ENCODE measurements around the gene DHX34. TPM values are rescaled to one million over a fixed set of nuclear protein-coding genes. Genes with fewer than 3 reads are reported as not detected.
A peak's percentile ranks its signal among the peaks of the same experiment; 100 is the strongest.

DHX34 gene
- total and polyA plus RNA-seq, 9 of the 15 experiments (the other 6 are each of a cell fraction or from before 2014, with no cell fraction given) = 0.36 to 42.0 (median 15.0) TPM

GRCh38 chr19:47305309-47305751 is 43.8 kb upstream of the DHX34 start (continued):
- no peak for TF ChIP-seq TSHZ1 (CRISPR knock-in tag; IDR thresholded peaks at IDR 0.05)
- 0 out of 2 replicates have a peak, but pooled peaks have one; percentile 15 for TF ChIP-seq JUN (IDR thresholded peaks at IDR 0.05; ENCODE audit: borderline replicate concordance, low read depth, low read length)
- TF ChIP-seq JUN (CRISPR knock-in tag; IDR thresholded peaks at IDR 0.05; ENCODE audit: borderline replicate concordance) = no peak
- TF ChIP-seq FOXJ3 (CRISPR knock-in tag; IDR thresholded peaks at IDR 0.05) = no peak
- TF ChIP-seq JUND (IDR thresholded peaks at IDR 0.05; ENCODE audit: borderline replicate concordance, low read depth, low read length) = peak; percentile 43; the same call in 1 of the 2 replicates
- peak; percentile 55; the same call in 1 of the 3 replicates for TF ChIP-seq JUND (tag; IDR thresholded peaks at IDR 0.05; ENCODE audit: borderline replicate concordance, low read depth, low read length)
- peak; percentile 35; the same call in 1 of the 2 replicates for TF ChIP-seq SOX6 (IDR thresholded peaks at IDR 0.05)
- 0 out of 4 replicates have a peak, but pooled peaks of 1 of the 2 experiments have one; percentile 46 for TF ChIP-seq ARNT (IDR thresholded peaks at IDR 0.05)
- peak; percentile 58 for TF ChIP-seq CREM (IDR thresholded peaks at IDR 0.05; ENCODE audit: low read depth)
- TF ChIP-seq, protein P1, sequence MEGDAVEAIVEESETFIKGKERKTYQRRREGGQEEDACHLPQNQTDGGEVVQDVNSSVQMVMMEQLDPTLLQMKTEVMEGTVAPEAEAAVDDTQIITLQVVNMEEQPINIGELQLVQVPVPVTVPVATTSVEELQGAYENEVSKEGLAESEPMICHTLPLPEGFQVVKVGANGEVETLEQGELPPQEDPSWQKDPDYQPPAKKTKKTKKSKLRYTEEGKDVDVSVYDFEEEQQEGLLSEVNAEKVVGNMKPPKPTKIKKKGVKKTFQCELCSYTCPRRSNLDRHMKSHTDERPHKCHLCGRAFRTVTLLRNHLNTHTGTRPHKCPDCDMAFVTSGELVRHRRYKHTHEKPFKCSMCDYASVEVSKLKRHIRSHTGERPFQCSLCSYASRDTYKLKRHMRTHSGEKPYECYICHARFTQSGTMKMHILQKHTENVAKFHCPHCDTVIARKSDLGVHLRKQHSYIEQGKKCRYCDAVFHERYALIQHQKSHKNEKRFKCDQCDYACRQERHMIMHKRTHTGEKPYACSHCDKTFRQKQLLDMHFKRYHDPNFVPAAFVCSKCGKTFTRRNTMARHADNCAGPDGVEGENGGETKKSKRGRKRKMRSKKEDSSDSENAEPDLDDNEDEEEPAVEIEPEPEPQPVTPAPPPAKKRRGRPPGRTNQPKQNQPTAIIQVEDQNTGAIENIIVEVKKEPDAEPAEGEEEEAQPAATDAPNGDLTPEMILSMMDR (IDR thresholded peaks at IDR 0.05 in 2 of 3, conservative IDR thresholded peaks at IDR 0.05 in 1 of 3; ENCODE audit: insufficient read depth in 2 of 3, low read depth in 1 of 3, low read length in 3 of 3) = peak; percentile 84 to 97 (median 89)
- 0 out of 2 replicates have a peak, but pooled peaks have one; percentile 35 for TF ChIP-seq ATF7 (IDR thresholded peaks at IDR 0.05)
- TF ChIP-seq RNF2 (IDR thresholded peaks at IDR 0.05) = no peak
- TF ChIP-seq ZNF253 (CRISPR knock-in tag; conservative IDR thresholded peaks at IDR 0.05) = no peak
- TF ChIP-seq MNT (conservative IDR thresholded peaks at IDR 0.05) = peak; percentile 53 to 66
- no peak for TF ChIP-seq RBM14 (IDR thresholded peaks at IDR 0.05; ENCODE audit: borderline replicate concordance, insufficient read depth, low read depth, low read length)
- TF ChIP-seq LEF1 (IDR thresholded peaks at IDR 0.05) = no peak
- TF ChIP-seq ZNF140 (CRISPR knock-in tag; IDR thresholded peaks at IDR 0.05) = no peak
- no peak for TF ChIP-seq FOXK1 (CRISPR knock-in tag; IDR thresholded peaks at IDR 0.05; ENCODE audit: borderline replicate concordance)
- TF ChIP-seq THAP12 (CRISPR knock-in tag; IDR thresholded peaks at IDR 0.05) = no peak
- TF ChIP-seq ZNF384 (IDR thresholded peaks at IDR 0.05; ENCODE audit: low read depth, low read length) = peak; percentile 32; the same call in 1 of the 2 replicates
